IMR-90 (cell line): Measurements from ENCODE around the gene CLCN6. TPM values are rescaled to one million over a fixed set of nuclear protein-coding genes. Genes with fewer than 3 reads are reported as not detected.

Experiments
- ATAC-seq: fragments of 200-7000 bp; cut with Tn5 transposase; 2 replicates; pipeline ENCODE4 v1.9.1; 2020; ENCODE audit warnings: low read depth, mild to moderate bottlenecking, moderate library complexity
- BruUV-seq: library from RNA; stranded (reverse); fragments of 400-500 nt; replicated peaks from 2 replicates; lab custom pipeline; 2021; lab: Mats Ljungman, UMichigan
- CTCF ChIA-PET: fragments of 300-600 bp; formaldehyde crosslinking; extraction: SDS; loops from one replicate; lab custom pipeline; 2021; ENCODE audit warnings: antibody characterized with exemption; lab: Yijun Ruan, JAX
- POLR2A ChIA-PET: fragments of 300-600 bp; sonication (Branson Sonifier 250); formaldehyde crosslinking; loops from one replicate; lab custom pipeline; 2022; ENCODE audit warnings: antibody characterized with exemption; ENCODE audit not compliant: unreplicated experiment; lab: Charles Lee
- DNase-seq: peaks from one replicate; pipeline ENCODE4 v3.0.0; 2013
- H2AFZ ChIP-seq: replicated peaks from 2 replicates; pipeline ENCODE3; 2013; ENCODE audit warnings: low read length, mild to moderate bottlenecking; ENCODE audit not compliant: poor library complexity
- H2AK5ac ChIP-seq: 2 replicates; pipeline ENCODE4 v1.6.1; 2013; ENCODE audit warnings: low read depth, low read length, inconsistent platforms
- H2AK9ac ChIP-seq: replicated peaks from 2 replicates; pipeline ENCODE3; 2013; ENCODE audit warnings: mild to moderate bottlenecking, low read depth, low read length, moderate library complexity; ENCODE audit not compliant: poor library complexity
- H2BK120ac ChIP-seq: 2 replicates; pipeline ENCODE4 v1.6.1; 2013; ENCODE audit warnings: low read depth, low read length, inconsistent platforms
- H2BK15ac ChIP-seq: 3 replicates; pipeline ENCODE4 v1.6.1; 2013; ENCODE audit warnings: low read depth, low read length, inconsistent platforms
- H2BK20ac ChIP-seq: 2 replicates; pipeline ENCODE4 v1.6.1; 2013; ENCODE audit warnings: low read depth, mild to moderate bottlenecking, inconsistent platforms, low read length, moderate library complexity
- H2BK5ac ChIP-seq: 2 replicates; pipeline ENCODE4 v1.6.1; 2013; ENCODE audit warnings: mild to moderate bottlenecking, low read depth, low read length, inconsistent platforms; ENCODE audit not compliant: poor library complexity, severe bottlenecking
- H3K14ac ChIP-seq: replicated peaks from 2 replicates; pipeline ENCODE4 v1.6.1; 2013; ENCODE audit warnings: low read depth, low read length, inconsistent platforms
- H3K18ac ChIP-seq: 2 replicates; pipeline ENCODE4 v1.6.1; 2013; ENCODE audit warnings: low read depth, low read length, control low read depth
- H3K23ac ChIP-seq: 2 replicates; pipeline ENCODE4 v1.6.1; 2013; ENCODE audit warnings: low read depth, low read length, inconsistent platforms
- H3K27ac ChIP-seq: 2 replicates; pipeline ENCODE4 v1.5.1; 2013; ENCODE audit warnings: mild to moderate bottlenecking, control low read depth, low read length; ENCODE audit not compliant: insufficient read depth
- H3K27me3 ChIP-seq: 2 replicates; pipeline ENCODE4 v1.6.1; 2013; ENCODE audit warnings: low read length; ENCODE audit not compliant: control insufficient read depth, insufficient read depth
- H3K36me3 ChIP-seq: 2 replicates; pipeline ENCODE4 v1.6.1; 2013; ENCODE audit warnings: low read length, mixed read lengths; ENCODE audit not compliant: control insufficient read depth, insufficient read depth
- H3K4ac ChIP-seq: 2 replicates; pipeline ENCODE4 v1.6.1; 2013; ENCODE audit warnings: low read depth, low read length, inconsistent platforms
- H3K4me1 ChIP-seq: 2 replicates; pipeline ENCODE4 v1.6.1; 2013; ENCODE audit warnings: low read length, mixed read lengths; ENCODE audit not compliant: control insufficient read depth, insufficient read depth
- H3K4me2 ChIP-seq: 2 replicates; pipeline ENCODE4 v1.6.1; 2013; ENCODE audit warnings: low read depth, mild to moderate bottlenecking, control low read depth, low read length, moderate library complexity
- H3K4me3 ChIP-seq: 2 replicates; pipeline ENCODE4 v1.5.1; 2013; ENCODE audit warnings: low read depth, mild to moderate bottlenecking, control low read depth, low read length, moderate library complexity; ENCODE audit not compliant: insufficient read depth
- H3K56ac ChIP-seq: 2 replicates; pipeline ENCODE4 v1.6.1; 2013; ENCODE audit warnings: low read length, inconsistent platforms; ENCODE audit not compliant: insufficient read depth; ENCODE audit errors: extremely low read depth
- H3K79me1 ChIP-seq, 2 experiments: 2 replicates each; pipeline ENCODE4 v1.6.1; 2013; ENCODE audit warnings: low read length in 2 of 2, inconsistent platforms in 1 of 2, low read depth in 1 of 2
- H3K9ac ChIP-seq: 2 replicates; pipeline ENCODE4 v1.6.1; 2013; ENCODE audit warnings: low read depth, low read length, control low read depth
- H3K9me1 ChIP-seq: 2 replicates; pipeline ENCODE4 v1.6.1; 2013; ENCODE audit warnings: low read length, inconsistent platforms; ENCODE audit not compliant: insufficient read depth
- H3K9me3 ChIP-seq: 2 replicates; pipeline ENCODE4 v1.6.1; 2013; ENCODE audit warnings: low read length; ENCODE audit not compliant: control insufficient read depth, insufficient read depth
- H4K20me1 ChIP-seq: 2 replicates; pipeline ENCODE4 v1.6.1; 2013; ENCODE audit warnings: low read length, inconsistent platforms; ENCODE audit not compliant: insufficient read depth
- H4K5ac ChIP-seq: 2 replicates; pipeline ENCODE4 v1.6.1; 2013; ENCODE audit warnings: mild to moderate bottlenecking, low read depth, low read length, control low read depth
- H4K8ac ChIP-seq, 2 experiments: 2 replicates each; pipeline ENCODE4 v1.6.1; 2013; ENCODE audit warnings: low read depth in 2 of 2, low read length in 2 of 2, control low read depth in 1 of 2, inconsistent platforms in 1 of 2
- H4K91ac ChIP-seq: 2 replicates; pipeline ENCODE4 v1.6.1; 2013; ENCODE audit warnings: low read depth, low read length, inconsistent platforms; ENCODE audit not compliant: insufficient read depth
- CEBPB ChIP-seq: IDR thresholded peaks from 2 replicates; pipeline ENCODE4 v1.6.1; 2012; ENCODE audit warnings: low read depth, low read length, improper control_type of control experiment
- MXI1 ChIP-seq: IDR thresholded peaks from 2 replicates; pipeline ENCODE4 v1.6.1; 2012; ENCODE audit warnings: low read depth, mild to moderate bottlenecking, low read length, moderate library complexity, borderline replicate concordance
- RCOR1 ChIP-seq: IDR thresholded peaks from 2 replicates; pipeline ENCODE4 v1.6.1; 2012; ENCODE audit warnings: mild to moderate bottlenecking, low read length, improper control_type of control experiment; ENCODE audit not compliant: insufficient replicate concordance
- WGBS, 2 experiments: methylation state at CpG; one replicate each; pipeline versions ENCODE4 v1.1.5 to v1.1.7; 2013; ENCODE audit warnings: missing lambda C conversion rate in 2 of 2; ENCODE audit not compliant: insufficient read length in 1 of 2; ENCODE audit errors: extremely low coverage in 2 of 2; 5-methylcytosine and 5-hydroxymethylcytosine counted together
- dilution Hi-C: fragments of 300-500 bp; cut with HindIII; formaldehyde crosslinking; loops from one replicate; pipeline ENCODE4 v1.14.3; 2018; ENCODE audit warnings: low sequenced_read_pairs; ENCODE audit not compliant: unreplicated experiment
- in situ Hi-C: fragments of 300-500 bp; cut with MboI; formaldehyde crosslinking; loops from 3 replicates; pipeline ENCODE4 v1.14.3; 2019; ENCODE audit warnings: low sequenced_read_pairs, inconsistent platforms, mixed read lengths
- intact Hi-C: fragments of 100-400 bp; cut with micrococcal nuclease; formaldehyde crosslinking; loops from 2 replicates; pipeline ENCODE4 v1.10.0; 2022
- polyA plus RNA-seq, 3 experiments: library from polyadenylated mRNA; depleted of rRNA; stranded (reverse); fragments of >200 nt; gene quantifications; 2 replicates each; pipeline ENCODE4 v1.2.3, GENCODE V29; 2012; ENCODE audit warnings: low replicate concordance in 1 of 3
- total RNA-seq: library from RNA; depleted of rRNA; stranded (reverse); fragments of >200 nt; gene quantifications from 2 replicates; pipeline ENCODE4 v1.2.3, GENCODE V29; 2012
- TF ChIP-seq, protein P1 (sequence below): fragments of 150-350 bp; IDR thresholded peaks from 2 replicates; pipeline ENCODE4 v1.6.1; 2017; ENCODE audit warnings: mild to moderate bottlenecking, antibody characterized with exemption, low read length, low read depth

Gene CLCN6
- total and polyA plus RNA-seq, 2 of the 4 experiments (the other 2 are of a cell fraction): 4.1 to 10.6 TPM

DNA sequence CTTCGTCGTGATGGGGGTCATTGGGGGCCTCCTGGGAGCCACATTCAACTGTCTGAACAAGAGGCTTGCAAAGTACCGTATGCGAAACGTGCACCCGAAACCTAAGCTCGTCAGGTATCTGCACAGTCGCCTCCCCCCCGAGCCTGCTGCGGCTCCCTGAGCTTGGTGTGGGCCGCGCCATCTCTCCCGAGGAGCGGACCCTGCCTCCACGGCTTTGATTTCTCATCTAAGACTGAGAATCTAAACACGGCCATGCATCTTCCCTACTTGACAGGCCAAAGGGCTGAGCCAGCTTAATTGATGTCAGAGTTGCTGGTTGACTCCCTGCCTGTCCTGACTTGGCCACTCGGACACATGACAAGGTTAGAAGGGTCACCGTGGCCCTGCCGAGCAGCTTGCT is 22.5 kb downstream of the CLCN6 start:
- Histone ChIP-seq H2BK20ac (no peak overlapping the region), H3K18ac (no peak overlapping the region), H3K36me3 (peaks cover 70% of the 10 kb centered on the region), H3K79me1 (0 out of 4 replicates have a peak, but pooled peaks cover 0 to 5% of the 10 kb centered on the region in 2 experiments), H4K5ac (no peak overlapping the region), H2BK5ac (no peak overlapping the region), H3K4me1 (no peaks in the 10 kb centered on the region), H3K4me2 (no peak overlapping the region), H3K4ac (no peak overlapping the region), H2AFZ (no peak overlapping the region), H4K91ac (no peak overlapping the region), H3K14ac (no peak overlapping the region), H3K9me3 (no peaks in the 10 kb centered on the region), H3K27me3 (no peaks in the 10 kb centered on the region), H3K9ac (no peak overlapping the region), H3K4me3 (no peak overlapping the region), H2BK15ac (no peak overlapping the region), H4K20me1 (0 out of 2 replicates have a peak, but pooled peaks cover 2% of the 10 kb centered on the region), H3K56ac (no peak overlapping the region), H2AK9ac (no peak overlapping the region), H2AK5ac (no peak overlapping the region), H3K23ac (no peak overlapping the region), H2BK120ac (no peak overlapping the region), H3K9me1 (peaks cover 5% of the 10 kb centered on the region; the same call in 1 of the 2 replicates), H3K27ac (no peak overlapping the region), H4K8ac (no peak overlapping the region)
- no TSS peak for BruUV-seq
- DNase-seq (no peak), ATAC-seq (no peak)
- in situ Hi-C loops (no loop called here), dilution Hi-C loops (no loop called here), intact Hi-C loops (no loop called here)
- 94% methylated on average over 11 of the region's 19 CpGs; no CpG with 5 or more reads in 1 of the 2 experiments for WGBS, 2 experiments
- POLR2A ChIA-PET: no interaction called here
- TF ChIP-seq, protein P1, sequence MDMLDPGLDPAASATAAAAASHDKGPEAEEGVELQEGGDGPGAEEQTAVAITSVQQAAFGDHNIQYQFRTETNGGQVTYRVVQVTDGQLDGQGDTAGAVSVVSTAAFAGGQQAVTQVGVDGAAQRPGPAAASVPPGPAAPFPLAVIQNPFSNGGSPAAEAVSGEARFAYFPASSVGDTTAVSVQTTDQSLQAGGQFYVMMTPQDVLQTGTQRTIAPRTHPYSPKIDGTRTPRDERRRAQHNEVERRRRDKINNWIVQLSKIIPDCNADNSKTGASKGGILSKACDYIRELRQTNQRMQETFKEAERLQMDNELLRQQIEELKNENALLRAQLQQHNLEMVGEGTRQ: no peak
- TF ChIP-seq RCOR1 (no peak), MXI1 (no peak), CEBPB (no peak)
- CTCF ChIA-PET: interaction anchor here (1.0 kb wide), 1 partner anchor 10 kb away, joined by 4 read pairs; no protein-coding TSS in a partner anchor
